Hematopoietic multipotent progenitor cell treated with erythropoietin and hydrocortisone succinate and interleukin-3 and kit ligand, for 6 days (in vitro differentiated cells): ENCODE data around the gene PLXNA1.

Experiments used
- DNase-seq: peaks from one replicate; pipeline ENCODE4 v3.0.0-alpha.2; 2015

Gene PLXNA1

DNA sequence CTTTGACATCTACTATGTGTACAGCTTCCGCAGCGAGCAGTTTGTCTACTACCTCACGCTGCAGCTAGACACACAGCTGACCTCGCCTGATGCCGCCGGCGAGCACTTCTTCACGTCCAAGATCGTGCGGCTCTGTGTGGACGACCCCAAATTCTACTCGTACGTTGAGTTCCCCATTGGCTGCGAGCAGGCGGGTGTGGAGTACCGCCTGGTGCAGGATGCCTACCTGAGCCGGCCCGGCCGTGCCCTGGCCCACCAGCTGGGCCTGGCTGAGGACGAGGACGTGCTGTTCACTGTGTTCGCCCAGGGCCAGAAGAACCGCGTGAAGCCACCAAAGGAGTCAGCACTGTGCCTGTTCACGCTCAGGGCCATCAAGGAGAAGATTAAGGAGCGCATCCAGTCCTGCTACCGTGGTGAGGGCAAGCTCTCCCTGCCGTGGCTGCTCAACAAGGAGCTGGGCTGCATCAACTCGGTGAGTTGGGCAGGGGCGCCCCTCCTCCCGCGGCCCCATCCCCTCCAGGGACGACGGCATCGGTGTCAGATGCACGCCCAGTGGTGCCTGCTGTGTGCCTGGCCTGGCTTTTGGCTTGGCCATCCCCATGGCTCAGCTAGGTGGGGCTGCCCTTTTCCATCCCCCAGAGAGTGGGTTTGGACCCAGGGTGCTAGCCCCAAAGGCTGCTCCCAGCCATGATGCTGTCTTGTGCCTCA, 6.6 kb downstream of the PLXNA1 start:
- no peak for DNase-seq

GRCh38 chr3:126990024-126990700, 7.2 kb downstream of the PLXNA1 start:
- DNase-seq, result no peak

- no peak for DNase-seq
Observed at GRCh38 chr3:126990890-126991289, 8.0 kb downstream of the PLXNA1 start.

DNA sequence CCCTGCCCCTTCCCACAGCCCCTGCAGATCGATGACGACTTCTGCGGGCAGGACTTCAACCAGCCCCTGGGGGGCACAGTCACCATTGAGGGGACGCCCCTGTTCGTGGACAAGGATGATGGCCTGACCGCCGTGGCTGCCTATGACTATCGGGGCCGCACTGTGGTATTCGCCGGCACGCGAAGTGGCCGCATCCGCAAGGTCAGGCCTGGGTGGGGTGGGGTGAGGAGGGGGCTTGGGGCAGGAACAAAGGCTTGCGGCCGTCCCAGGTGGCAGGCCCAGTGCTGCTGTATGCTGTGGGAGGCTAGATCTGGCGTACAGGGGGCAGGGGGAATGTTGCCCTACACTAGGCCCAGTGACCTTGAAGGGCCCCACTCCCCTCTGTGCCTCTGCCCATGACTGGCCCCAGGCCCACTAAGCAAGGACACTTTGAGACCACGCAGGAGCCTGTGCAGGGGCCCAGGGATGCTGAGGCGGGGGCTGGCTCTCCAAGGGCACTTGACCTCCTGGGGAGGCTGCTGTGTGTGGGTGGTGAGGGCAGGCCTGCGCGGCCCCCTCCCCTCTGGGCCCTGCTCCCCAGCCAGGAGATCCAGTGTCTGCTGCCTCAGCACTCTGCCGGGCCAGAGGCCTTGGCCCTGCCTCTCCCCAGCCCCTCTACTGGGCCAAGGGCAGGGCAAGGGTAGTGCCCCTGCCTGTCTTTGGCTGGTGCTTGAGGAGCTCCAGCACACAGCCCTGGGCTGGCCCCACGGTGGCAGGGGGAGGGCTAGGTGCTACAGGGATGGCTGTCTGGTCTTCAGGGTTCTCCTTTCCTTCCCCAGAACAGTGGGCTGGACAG, 8.7 kb downstream of the PLXNA1 start:
- no peak for DNase-seq

DNA sequence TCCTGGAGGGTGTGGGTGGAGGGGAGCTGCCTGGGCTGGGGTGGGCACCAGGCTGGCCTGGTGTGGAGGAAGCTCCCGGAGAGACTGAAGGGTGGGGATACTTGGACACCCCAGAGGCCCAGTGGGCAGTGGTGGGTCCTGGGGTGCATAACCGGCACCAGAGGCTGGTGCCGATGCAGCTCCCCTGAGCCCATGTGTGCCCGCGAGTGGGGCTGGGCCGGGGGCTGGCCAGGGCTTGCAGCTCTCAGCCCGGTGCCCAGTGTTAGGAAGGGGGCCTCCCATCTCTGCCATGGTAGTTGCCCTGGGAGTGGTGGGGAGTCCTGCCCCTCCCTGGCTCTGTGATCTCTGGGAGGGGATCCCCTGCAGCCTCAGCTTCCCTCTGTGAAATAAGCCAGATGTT, 9.3 kb downstream of the PLXNA1 start:
- DNase-seq, result no peak

DNA sequence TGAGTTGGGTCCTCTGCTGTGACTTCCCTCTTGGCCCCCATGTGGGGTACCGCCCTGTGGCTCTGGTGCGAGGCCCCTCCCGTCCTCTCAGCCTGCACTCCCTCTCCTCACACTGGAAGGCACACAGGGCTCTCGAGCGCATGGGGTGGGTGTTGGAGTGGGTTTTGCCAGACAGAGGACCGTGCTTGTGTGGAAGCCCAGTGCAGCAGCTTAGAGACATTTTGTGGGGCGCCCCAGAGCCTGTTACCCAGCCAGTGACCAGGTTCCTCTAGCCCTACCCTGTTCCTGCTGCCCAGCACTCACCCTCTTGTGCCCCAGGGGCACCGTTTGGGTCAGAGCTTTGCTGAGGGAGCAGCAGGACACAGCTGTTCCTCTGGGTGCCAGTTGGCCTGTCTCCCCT, 9.9 kb downstream of the PLXNA1 start:
- no peak for DNase-seq

- no peak for DNase-seq
Observed at GRCh38 chr3:126993436-126993835, 10.5 kb downstream of the PLXNA1 start.

GRCh38 chr3:126994661-126995245, 11.8 kb downstream of the PLXNA1 start:
- DNase-seq, result no peak

DNA sequence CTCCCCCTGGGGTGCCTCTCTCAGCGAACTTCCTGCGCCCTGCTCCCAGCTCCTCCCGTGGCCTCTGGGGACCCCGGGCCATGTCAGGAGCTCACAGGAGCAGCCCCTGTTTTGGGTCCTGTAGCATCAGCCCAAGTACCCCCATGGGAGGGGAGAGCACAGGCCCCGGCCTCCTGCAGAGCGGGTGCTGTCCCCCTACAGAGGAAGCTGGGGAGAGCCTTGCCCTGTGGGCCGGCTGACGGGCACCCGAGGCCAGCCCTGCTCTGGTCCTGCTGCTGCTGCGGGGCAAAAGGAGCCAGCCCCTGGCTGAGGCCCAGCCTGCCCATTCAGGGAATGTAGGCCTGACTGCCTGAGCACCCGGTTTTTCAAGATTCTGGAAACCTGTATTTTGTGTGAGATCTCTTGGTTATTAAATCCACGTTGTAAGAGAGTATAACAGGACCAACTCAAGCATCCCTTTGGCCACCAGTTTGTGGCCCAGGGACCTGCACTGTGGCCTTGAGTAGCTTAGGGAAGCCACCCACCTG, 12.4 kb downstream of the PLXNA1 start:
- DNase-seq, result no peak

DNA sequence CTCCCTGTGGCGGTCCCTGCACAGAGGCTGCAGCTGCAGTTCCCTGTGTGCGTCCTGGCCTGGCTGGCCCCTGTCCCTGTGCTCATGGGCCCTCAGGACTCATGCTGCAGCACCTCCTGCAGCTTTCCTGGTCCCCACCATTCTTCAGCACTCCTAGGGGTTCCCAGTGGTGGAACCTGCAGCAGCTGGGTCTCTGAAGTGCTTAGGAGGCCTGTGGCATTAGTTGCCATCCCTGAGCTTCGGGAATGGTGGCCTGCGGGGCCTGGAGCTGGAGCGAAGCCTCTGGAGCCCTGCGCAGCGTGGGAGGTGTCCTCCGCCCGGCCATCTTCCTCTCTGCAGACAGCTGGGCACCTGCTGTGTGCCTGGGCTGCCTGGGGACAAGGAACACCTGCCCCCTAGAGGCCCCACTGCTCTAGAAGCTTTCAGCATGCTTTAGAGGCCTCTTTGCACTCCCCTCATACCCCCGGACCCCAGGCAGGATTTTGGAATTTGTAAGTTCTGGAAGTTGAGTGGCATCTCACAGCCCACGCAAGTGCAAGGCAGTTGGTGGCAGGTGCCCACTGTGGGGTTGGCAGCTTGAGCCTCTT, 13.1 kb downstream of the PLXNA1 start:
- DNase-seq, result peak; percentile 32

DNA sequence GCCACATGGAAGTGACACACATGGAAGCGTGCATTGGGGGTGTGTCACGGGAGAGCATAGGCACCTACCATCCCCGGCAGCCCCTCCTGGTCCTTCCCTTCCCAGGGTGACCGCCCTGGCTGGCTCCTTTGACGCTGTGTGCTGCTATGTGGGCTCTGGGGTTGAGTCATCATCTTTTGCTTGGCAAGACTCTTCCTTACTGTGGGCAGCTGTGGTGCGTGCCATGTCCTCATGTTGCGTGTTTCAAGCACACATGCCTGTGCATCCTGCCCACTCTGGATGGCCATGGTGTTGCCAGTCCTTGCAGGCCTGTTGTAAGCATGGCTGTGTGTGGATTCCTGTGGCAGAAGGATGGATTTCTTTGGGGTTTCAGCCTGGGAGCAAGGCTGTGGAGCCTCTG, 14.0 kb downstream of the PLXNA1 start:
- no peak for DNase-seq

GRCh38 chr3:126997455-126998038, 14.6 kb downstream of the PLXNA1 start:
- DNase-seq, result no peak

- DNase-seq, result no peak
Observed at GRCh38 chr3:126998320-126998719, 15.4 kb downstream of the PLXNA1 start.

- no peak for DNase-seq
Observed at GRCh38 chr3:126998728-126999127, 15.8 kb downstream of the PLXNA1 start.

- DNase-seq, result no peak
Observed at GRCh38 chr3:126999383-126999782, 16.5 kb downstream of the PLXNA1 start.

DNA sequence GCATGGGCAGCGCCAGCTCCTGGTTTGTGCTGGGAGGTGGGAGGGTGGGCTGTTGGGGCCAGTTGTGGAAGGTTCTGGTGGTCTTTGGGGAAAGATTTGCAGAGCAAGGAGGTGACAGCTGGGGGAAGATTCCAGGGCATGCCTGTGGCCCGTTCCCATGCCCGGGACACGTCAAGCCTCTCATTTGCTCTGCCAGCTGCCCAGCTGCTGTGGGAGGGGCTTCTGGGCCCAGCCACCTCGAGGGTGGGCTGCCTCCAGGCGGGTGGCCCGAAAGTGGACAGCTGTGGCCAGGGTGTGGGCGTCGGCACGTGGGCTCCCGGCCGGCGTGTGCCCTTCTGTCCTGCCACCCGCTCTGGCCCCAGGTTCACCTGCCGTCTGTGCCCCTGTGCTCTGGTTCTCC, 17.2 kb downstream of the PLXNA1 start:
- no peak for DNase-seq

GRCh38 chr3:127000761-127001160, 17.8 kb downstream of the PLXNA1 start:
- no peak for DNase-seq

DNA sequence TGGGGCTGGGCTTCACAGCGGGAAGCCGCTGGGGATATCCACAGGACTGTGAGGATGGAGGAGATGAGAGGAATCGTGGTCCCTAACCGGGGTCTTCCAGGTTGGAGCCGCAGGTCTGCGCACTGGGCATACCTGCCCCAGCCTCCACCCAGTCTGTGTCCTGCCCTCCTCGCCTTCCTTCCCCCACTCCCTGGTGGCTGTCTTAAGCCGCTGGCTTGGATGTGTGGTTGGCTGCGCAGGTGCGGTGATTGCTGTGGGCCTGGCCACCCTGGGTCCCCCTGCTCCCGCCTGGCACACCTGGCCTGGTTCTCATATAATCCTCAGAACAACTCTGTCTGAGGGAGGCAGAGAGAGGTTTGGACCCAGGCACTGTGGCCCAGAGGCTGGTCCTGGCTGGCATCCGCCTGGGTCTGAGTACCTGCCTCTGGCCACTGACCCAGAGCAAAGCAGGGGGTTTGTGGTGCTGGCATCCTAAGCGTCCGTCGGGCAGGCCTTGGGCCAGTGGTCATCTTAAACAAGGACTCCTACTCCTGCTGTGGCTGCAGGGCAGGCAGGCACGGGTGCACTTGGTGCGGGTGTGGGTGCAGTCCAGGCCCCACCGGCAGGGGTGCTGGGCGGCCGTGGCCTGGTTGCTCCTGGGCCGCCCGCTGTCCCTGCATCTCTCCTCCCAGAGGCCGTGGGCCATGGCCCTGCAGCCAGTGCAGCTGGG, 18.7 kb downstream of the PLXNA1 start:
- DNase-seq, result no peak

DNA sequence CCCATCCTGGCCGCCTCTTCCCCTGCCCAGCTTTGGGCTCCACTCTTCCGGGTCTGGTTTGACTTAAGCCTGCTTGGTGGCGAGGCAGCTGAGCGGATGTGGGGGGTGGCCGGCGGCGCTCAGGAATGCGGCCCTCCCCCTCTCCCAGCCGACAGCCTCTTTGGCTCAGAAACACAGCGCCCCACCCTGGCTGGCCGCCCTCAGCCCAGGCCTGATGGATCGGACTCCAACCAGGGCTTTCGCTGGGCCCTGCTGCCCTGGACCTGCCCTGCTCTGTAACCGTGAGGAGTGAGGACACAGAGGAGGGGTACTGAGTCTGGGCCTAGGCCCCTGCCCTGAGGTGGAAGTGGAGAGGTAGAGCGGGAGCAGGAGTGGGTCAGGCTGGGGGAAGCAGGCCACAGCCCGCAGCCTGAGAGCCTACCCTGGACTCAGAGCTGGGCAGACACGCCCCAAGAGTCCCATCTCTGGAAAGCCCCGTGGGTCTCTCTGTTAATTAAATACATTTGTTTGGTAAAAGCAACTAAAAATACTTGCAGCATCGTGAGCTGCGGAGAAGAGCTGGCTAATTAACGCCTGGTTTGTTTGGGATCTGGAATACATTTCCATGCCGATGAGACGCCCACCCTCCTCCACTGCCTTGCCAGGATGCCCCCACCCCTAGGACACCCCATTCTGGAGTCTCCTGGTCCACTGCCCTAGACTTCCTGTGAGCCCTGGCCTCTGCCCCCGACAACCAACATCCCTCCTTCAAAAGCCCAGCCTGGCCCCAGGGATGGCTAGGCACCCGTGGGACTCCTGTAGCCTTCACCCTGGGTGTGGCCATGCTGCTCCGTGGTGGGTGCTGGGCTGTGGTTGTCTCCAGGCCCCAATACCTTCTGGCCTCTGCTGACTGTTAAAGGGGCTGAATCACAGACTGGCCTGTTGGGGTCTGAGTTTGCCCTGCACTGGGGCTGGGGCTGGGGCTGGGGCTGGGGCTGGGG, 19.6 kb downstream of the PLXNA1 start:
- DNase-seq, result no peak

GRCh38 chr3:127003175-127003555, 20.2 kb downstream of the PLXNA1 start:
- no peak for DNase-seq
